Thyroid gland (tissue), 4 donors: ENCODE data around the gene POLN. TPM values are rescaled to one million over a fixed set of nuclear protein-coding genes. Genes with fewer than 3 reads are reported as not detected.

Experiments
- DNase-seq, 2 donors: peaks; one replicate each; pipeline ENCODE4 v3.0.0-alpha.2; 2019
- H3K27ac ChIP-seq, 3 donors: fragments of 200-600 bp; sonication (generic); 1 replicate in 2 of 3; 2 replicates in 1 of 3; pipeline ENCODE4 v1.5.1; 2016 to 2019; ENCODE audit warnings: mild to moderate bottlenecking in 1 of 3, moderate library complexity in 1 of 3
- H3K27me3 ChIP-seq: fragments of 200-600 bp; sonication (generic); one replicate; pipeline ENCODE4 v1.5.1; 2019
- H3K36me3 ChIP-seq, 2 donors: fragments of 200-600 bp; sonication (generic); one replicate each; pipeline ENCODE4 v1.5.1; 2016 to 2019
- H3K4me1 ChIP-seq, 2 donors: fragments of 200-600 bp; sonication (generic); one replicate each; pipeline ENCODE4 v1.5.1; 2017 to 2019
- H3K4me3 ChIP-seq, 3 donors: fragments of 200-600 bp; sonication (generic); replicated peaks in 1 of 3; 1 replicate in 2 of 3; 2 replicates in 1 of 3; pipeline ENCODE4 v1.5.1; 2016; ENCODE audit warnings: mild to moderate bottlenecking in 1 of 3
- H3K9me3 ChIP-seq: fragments of 200-600 bp; sonication (generic); one replicate; pipeline ENCODE4 v1.5.1; 2017
- POLR2A ChIP-seq, 2 donors: fragments of 450-650 bp; IDR thresholded peaks; one replicate each; pipeline ENCODE4 v1.6.1; 2017; ENCODE audit warnings: antibody characterized with exemption in 2 of 2, mild to moderate bottlenecking in 2 of 2, moderate library complexity in 1 of 2
- WGBS, 2 donors: methylation state at CpG; one replicate each; pipeline ENCODE4 v1.1.5; 2017; 5-methylcytosine and 5-hydroxymethylcytosine counted together
- intact Hi-C: fragments of 100-400 bp; cut with DNase I; formaldehyde crosslinking; loops from one replicate; pipeline ENCODE4 v1.15.1; 2023
- total RNA-seq, 4 donors: library from RNA; depleted of rRNA; stranded (reverse); fragments of >200 nt; gene quantifications; one replicate each; pipeline ENCODE4 v1.2.3, GENCODE V29; 2016
- TF ChIP-seq, protein P1 (sequence below), 6 experiments: fragments of 200-600 bp in 3 of 6; fragments of 450-650 bp in 3 of 6; sonication (generic) in 3 of 6; IDR thresholded peaks; one replicate each; pipeline ENCODE4 v1.5.1; 2016 to 2019; ENCODE audit warnings: antibody characterized with exemption in 6 of 6, mild to moderate bottlenecking in 2 of 6, inconsistent platforms in 1 of 6, moderate library complexity in 1 of 6

POLN gene
- total RNA-seq, 4 donors from 2014 or later: 1.5 to 5.4 (median 3.0) TPM

DNA sequence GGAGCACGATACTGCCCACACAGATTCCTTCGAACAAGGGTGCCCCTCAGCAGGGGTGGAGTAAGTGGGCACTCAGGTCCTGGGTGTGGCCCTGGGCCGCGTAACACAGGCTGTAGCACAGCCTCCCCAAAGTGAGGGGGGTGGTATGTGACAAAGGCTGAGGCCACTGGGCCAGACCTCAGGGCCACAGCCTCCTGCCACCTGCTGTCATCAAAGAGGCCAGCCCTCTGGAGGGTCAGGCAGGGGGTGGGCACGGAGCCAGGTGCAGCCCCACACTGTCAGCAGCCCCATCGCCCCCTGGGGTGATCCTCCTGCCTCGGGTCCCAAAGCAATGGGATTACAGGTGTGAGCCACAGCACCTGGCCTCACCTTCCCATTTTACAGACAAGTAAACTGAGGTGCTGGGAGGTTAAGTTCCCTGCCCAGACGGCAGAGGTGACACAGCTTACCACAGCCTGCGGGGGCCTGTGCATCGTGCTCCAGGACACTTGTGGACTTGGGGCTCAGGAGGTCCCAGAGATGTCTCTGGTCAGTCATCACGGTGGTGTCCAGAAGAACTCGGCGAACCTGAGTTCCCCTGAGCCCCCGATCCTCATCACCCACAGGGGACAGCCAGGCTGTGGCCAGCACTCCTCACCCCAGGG, 47.5 kb upstream of the POLN start:
- no peaks in the 10 kb centered on the region for H3K27me3 ChIP-seq
- H3K4me3 ChIP-seq: no peak overlapping the region
- TF ChIP-seq, protein P1, sequence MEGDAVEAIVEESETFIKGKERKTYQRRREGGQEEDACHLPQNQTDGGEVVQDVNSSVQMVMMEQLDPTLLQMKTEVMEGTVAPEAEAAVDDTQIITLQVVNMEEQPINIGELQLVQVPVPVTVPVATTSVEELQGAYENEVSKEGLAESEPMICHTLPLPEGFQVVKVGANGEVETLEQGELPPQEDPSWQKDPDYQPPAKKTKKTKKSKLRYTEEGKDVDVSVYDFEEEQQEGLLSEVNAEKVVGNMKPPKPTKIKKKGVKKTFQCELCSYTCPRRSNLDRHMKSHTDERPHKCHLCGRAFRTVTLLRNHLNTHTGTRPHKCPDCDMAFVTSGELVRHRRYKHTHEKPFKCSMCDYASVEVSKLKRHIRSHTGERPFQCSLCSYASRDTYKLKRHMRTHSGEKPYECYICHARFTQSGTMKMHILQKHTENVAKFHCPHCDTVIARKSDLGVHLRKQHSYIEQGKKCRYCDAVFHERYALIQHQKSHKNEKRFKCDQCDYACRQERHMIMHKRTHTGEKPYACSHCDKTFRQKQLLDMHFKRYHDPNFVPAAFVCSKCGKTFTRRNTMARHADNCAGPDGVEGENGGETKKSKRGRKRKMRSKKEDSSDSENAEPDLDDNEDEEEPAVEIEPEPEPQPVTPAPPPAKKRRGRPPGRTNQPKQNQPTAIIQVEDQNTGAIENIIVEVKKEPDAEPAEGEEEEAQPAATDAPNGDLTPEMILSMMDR (IDR thresholded peaks at IDR 0.05): no peak
- no peak for TF ChIP-seq POLR2A (IDR thresholded peaks at IDR 0.05)
- H3K9me3 ChIP-seq: no peaks in the 10 kb centered on the region
- peak in 1 of 2 donors; percentile 1 for DNase-seq
- no peak overlapping the region for H3K27ac ChIP-seq
- 93 to 94% methylated on average over 9 to 10 of the region's 14 CpGs for WGBS, 2 donors
- H3K4me1 ChIP-seq: no peaks in the 10 kb centered on the region
- intact Hi-C loops: no loop called here
- H3K36me3 ChIP-seq: no peaks in the 10 kb centered on the region

DNA sequence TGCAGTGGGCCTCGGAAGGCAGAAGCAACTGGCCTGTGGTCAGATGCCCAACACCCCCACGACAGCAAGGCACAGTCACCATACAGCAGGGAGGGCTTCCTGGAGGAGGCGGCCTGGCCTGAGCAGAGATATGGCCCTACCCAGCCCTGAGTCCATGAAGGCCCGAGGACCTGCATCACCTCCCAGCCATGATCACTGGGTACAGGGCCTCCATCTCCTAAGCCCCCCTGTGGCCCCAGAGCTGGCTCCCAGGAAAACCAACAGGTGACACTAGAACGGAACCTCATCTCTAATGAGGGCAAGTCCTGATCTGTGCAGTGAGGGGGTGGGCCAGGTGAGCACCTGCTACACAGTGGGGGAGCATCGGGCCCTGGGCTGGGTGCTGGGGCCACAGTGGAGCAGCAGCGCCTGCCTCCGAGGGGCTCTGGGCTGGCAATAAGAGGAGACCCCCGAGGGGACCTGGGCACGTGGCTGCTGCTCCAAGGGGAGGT, 46.2 kb upstream of the POLN start:
- peak in 1 of 2 donors; percentile 1 for DNase-seq
- no peaks in the 10 kb centered on the region for H3K4me1 ChIP-seq
- WGBS, 2 donors: 89 to 93% methylated on average over 6 to 9 of the region's 10 CpGs
- no peaks in the 10 kb centered on the region for H3K36me3 ChIP-seq
- intact Hi-C loops: no loop called here
- TF ChIP-seq POLR2A (IDR thresholded peaks at IDR 0.05): no peak
- TF ChIP-seq, protein P1 (IDR thresholded peaks at IDR 0.05): no peak
- no peak overlapping the region for H3K4me3 ChIP-seq
- H3K27me3 ChIP-seq: no peaks in the 10 kb centered on the region
- no peak overlapping the region for H3K27ac ChIP-seq
- H3K9me3 ChIP-seq: no peaks in the 10 kb centered on the region

DNA sequence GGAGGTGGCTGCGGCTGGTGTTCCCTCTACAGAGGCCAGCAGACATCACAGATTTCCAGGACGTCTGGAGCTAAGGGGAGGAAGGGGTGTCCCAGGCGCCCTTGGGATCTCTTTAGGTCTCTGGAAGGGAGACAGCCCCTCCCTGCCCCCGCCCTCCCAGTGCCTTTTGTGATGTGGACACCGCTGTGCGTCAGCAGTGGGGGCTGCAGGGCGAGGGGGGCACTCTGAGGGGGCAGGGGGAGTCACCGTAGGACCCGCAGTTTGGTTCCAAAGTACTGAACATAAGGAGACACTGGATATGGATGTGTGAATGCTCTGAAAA, 45.6 kb upstream of the POLN start:
- H3K27me3 ChIP-seq: no peaks in the 10 kb centered on the region
- H3K4me1 ChIP-seq: no peaks in the 10 kb centered on the region
- no peak overlapping the region for H3K27ac ChIP-seq
- TF ChIP-seq, protein P1 (IDR thresholded peaks at IDR 0.05): no peak
- no peak for TF ChIP-seq POLR2A (IDR thresholded peaks at IDR 0.05)
- intact Hi-C loops: no loop called here
- H3K9me3 ChIP-seq: no peaks in the 10 kb centered on the region
- peak in 1 of 2 donors; percentile 1 for DNase-seq
- H3K4me3 ChIP-seq: no peak overlapping the region
- H3K36me3 ChIP-seq: no peaks in the 10 kb centered on the region
- 85 to 93% methylated on average over 9 of the region's 9 CpGs for WGBS, 2 donors

DNA sequence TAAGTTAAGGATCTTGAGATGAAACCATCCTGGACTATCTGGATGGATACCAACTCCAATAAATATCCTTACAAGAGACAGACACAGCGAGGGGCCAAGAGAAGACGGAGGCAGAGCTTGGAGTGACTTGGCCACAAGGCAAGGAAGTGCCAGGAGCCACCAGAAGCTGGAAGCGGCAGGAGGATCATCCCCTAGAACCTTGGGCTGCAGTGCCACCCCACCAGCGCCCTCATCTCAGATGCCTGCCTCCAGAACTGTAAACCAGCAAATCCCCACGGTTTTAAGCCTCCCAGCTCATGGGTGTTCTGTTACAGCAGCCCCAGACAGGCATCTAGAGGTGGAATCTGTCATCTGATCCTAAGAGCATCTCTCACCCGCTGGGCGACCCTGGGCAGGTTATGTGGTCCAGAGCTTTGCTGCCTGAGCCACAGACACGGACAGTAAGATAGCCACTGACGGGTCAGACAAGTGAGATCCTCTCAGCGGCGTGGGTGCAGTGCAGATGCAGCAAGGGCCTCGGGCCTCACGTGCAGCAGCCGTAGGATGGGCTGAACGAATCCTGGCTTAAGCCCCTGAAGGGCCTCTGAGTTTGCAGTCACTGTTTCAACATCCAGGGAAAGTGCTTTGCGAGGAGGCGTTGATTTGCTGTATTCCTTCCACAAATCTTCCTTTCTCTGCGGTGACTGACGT, 45.1 kb upstream of the POLN start:
- DNase-seq: peak in 1 of 2 donors; percentile 0

More for the DNA sequence above, 45.1 kb upstream of the POLN start:
- 78 to 83% methylated on average over 18 to 19 of the region's 19 CpGs for WGBS, 2 donors
- intact Hi-C loops: no loop called here
- H3K36me3 ChIP-seq: no peaks in the 10 kb centered on the region
- H3K4me3 ChIP-seq: no peak overlapping the region
- H3K4me1 ChIP-seq: no peaks in the 10 kb centered on the region
- H3K27ac ChIP-seq: no peak overlapping the region
- no peaks in the 10 kb centered on the region for H3K9me3 ChIP-seq
- TF ChIP-seq, protein P1 (IDR thresholded peaks at IDR 0.05): no peak
- TF ChIP-seq POLR2A (IDR thresholded peaks at IDR 0.05): no peak
- H3K27me3 ChIP-seq: no peaks in the 10 kb centered on the region
